HG03064 (cell line): ENCODE results near the gene AMPD3.

Experiments used
- ATAC-seq: cut with Tn5 transposase; IDR thresholded peaks from one replicate; pipeline ENCODE4 v1.9.1; 2021; ENCODE audit warnings: low read depth; ENCODE audit not compliant: unreplicated experiment

AMPD3 gene

GRCh38 chr11:10486161-10486840 lies 31.2 kb downstream of the AMPD3 start:
- no peak for ATAC-seq

- no peak for ATAC-seq
These were observed 32.1 kb downstream of the AMPD3 start for GRCh38 chr11:10487002-10487647.

GRCh38 chr11:10488121-10488933 lies 33.3 kb downstream of the AMPD3 start:
- no peak for ATAC-seq

- no peak for ATAC-seq
These were observed 34.0 kb downstream of the AMPD3 start for GRCh38 chr11:10488934-10489691.

GRCh38 chr11:10490032-10490397 lies 35.0 kb downstream of the AMPD3 start:
- ATAC-seq, result no peak

GRCh38 chr11:10490398-10491241 lies 35.6 kb downstream of the AMPD3 start:
- ATAC-seq, result no peak

- ATAC-seq, result no peak
These were observed 37.0 kb downstream of the AMPD3 start for GRCh38 chr11:10492084-10492483.

GRCh38 chr11:10493041-10493663 lies 38.1 kb downstream of the AMPD3 start:
- ATAC-seq, result no peak

- ATAC-seq, result no peak
These were observed 39.8 kb downstream of the AMPD3 start for GRCh38 chr11:10494636-10495463.

GRCh38 chr11:10495464-10495786 lies 40.4 kb downstream of the AMPD3 start:
- ATAC-seq, result no peak

- ATAC-seq, result no peak
These were observed 41.4 kb downstream of the AMPD3 start for GRCh38 chr11:10496296-10496936.

GRCh38 chr11:10497371-10498021 lies 42.4 kb downstream of the AMPD3 start:
- no peak for ATAC-seq

- no peak for ATAC-seq
These were observed 42.9 kb downstream of the AMPD3 start for GRCh38 chr11:10498022-10498400.

GRCh38 chr11:10498426-10499250 lies 43.6 kb downstream of the AMPD3 start:
- no peak for ATAC-seq

GRCh38 chr11:10499452-10499851 lies 44.4 kb downstream of the AMPD3 start:
- ATAC-seq, result no peak

GRCh38 chr11:10499874-10500601 lies 45.0 kb downstream of the AMPD3 start:
- no peak for ATAC-seq
